Progenitor cell of endocrine pancreas (in vitro differentiated cells): ENCODE results near the gene LCN6. TPM values are rescaled to one million over a fixed set of nuclear protein-coding genes. Genes with fewer than 3 reads are reported as not detected.

ENCODE experiments used
- DNase-seq: peaks from one replicate; pipeline ENCODE4 v3.0.0; 2021; ENCODE audit warnings: low spot score; ENCODE audit not compliant: unreplicated experiment
- H3K27ac Mint-ChIP-seq: 2 replicates; pipeline ENCODE4 v1.8.0; 2021; ENCODE audit warnings: mild to moderate bottlenecking, moderate library complexity, mixed read lengths
- H3K27me3 Mint-ChIP-seq: 2 replicates; pipeline ENCODE4 v1.8.0; 2021; ENCODE audit warnings: mixed read lengths
- H3K36me3 Mint-ChIP-seq: 2 replicates; pipeline ENCODE4 v1.8.0; 2022; ENCODE audit warnings: mixed read lengths; ENCODE audit not compliant: insufficient read depth
- H3K4me1 Mint-ChIP-seq: 2 replicates; pipeline ENCODE4 v1.8.0; 2021; ENCODE audit warnings: low read depth, mixed read lengths
- H3K4me3 Mint-ChIP-seq: 2 replicates; pipeline ENCODE4 v1.8.0; 2021; ENCODE audit warnings: low read depth, mild to moderate bottlenecking, moderate library complexity, mixed read lengths
- H3K9me3 Mint-ChIP-seq: 2 replicates; pipeline ENCODE4 v1.8.0; 2021; ENCODE audit warnings: low read depth, mixed read lengths
- total RNA-seq: library from RNA; stranded (reverse); gene quantifications from 2 replicates; pipeline ENCODE4 v1.2.1, GENCODE V29; 2021
- TF ChIP-seq, protein P1 (sequence below): fragments of 200-600 bp; sonication (generic); IDR thresholded peaks from one replicate; pipeline ENCODE4 v1.5.0; 2021; ENCODE audit warnings: antibody characterized with exemption, mild to moderate bottlenecking; ENCODE audit not compliant: unreplicated experiment

LCN6 gene
- total RNA-seq, 1 donor from 2014 or later: not detected

DNA sequence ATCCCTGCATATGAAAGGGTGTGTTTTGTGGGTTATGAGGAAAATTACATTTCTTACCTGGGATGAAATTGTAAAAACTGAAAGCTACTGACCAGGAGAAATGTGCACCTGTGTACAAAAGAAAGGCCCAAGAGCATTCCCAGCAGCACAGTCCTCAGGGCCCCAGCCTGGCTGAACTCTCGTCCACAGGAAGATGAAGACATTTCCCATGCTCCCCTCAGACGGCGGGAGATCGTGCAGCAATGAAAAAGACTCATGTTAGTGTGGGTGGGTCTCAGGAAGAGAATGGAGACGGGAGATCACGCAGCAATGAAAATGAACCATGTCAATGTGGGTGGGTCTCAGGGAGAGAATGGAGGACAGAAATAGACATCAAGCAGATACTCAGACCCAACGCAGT is 28.6 kb upstream of the LCN6 start:
- peaks cover 7% of the 10 kb centered on the region for H3K9me3 Mint-ChIP-seq
- no peak overlapping the region for H3K4me3 Mint-ChIP-seq
- DNase-seq: no peak
- H3K36me3 Mint-ChIP-seq: no peaks in the 10 kb centered on the region
- peaks cover 16% of the 10 kb centered on the region for H3K27me3 Mint-ChIP-seq
- peaks cover 19% of the 10 kb centered on the region for H3K4me1 Mint-ChIP-seq
- no peak overlapping the region for H3K27ac Mint-ChIP-seq
- TF ChIP-seq, protein P1, sequence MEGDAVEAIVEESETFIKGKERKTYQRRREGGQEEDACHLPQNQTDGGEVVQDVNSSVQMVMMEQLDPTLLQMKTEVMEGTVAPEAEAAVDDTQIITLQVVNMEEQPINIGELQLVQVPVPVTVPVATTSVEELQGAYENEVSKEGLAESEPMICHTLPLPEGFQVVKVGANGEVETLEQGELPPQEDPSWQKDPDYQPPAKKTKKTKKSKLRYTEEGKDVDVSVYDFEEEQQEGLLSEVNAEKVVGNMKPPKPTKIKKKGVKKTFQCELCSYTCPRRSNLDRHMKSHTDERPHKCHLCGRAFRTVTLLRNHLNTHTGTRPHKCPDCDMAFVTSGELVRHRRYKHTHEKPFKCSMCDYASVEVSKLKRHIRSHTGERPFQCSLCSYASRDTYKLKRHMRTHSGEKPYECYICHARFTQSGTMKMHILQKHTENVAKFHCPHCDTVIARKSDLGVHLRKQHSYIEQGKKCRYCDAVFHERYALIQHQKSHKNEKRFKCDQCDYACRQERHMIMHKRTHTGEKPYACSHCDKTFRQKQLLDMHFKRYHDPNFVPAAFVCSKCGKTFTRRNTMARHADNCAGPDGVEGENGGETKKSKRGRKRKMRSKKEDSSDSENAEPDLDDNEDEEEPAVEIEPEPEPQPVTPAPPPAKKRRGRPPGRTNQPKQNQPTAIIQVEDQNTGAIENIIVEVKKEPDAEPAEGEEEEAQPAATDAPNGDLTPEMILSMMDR: no peak

DNA sequence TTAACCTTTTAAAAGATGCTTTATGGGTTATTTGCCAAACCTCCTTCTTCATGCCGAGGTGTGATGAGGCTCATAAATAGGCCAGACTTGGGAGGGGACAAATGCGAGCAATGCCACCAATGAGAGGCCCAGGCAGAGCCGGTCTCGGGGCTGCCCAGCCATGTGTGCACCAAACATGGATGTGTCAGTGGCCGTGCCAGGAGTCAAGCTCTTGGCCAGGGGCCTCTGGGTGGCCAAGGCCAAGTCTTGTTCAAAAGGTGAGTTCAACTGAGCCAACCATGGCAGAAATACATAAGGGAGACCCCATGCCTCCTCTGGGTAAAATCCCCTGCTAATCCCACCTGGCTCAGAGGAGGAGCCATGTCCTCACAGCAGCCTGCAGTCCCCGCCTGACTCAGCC is 26.9 kb upstream of the LCN6 start:
- Mint-ChIP-seq H3K27me3 (peaks cover 16% of the 10 kb centered on the region), H3K27ac (no peak overlapping the region), H3K9me3 (peaks cover 7% of the 10 kb centered on the region), H3K4me1 (peaks cover 7% of the 10 kb centered on the region), H3K36me3 (no peaks in the 10 kb centered on the region), H3K4me3 (no peak overlapping the region)
- TF ChIP-seq, protein P1: no peak
- no peak for DNase-seq

DNA sequence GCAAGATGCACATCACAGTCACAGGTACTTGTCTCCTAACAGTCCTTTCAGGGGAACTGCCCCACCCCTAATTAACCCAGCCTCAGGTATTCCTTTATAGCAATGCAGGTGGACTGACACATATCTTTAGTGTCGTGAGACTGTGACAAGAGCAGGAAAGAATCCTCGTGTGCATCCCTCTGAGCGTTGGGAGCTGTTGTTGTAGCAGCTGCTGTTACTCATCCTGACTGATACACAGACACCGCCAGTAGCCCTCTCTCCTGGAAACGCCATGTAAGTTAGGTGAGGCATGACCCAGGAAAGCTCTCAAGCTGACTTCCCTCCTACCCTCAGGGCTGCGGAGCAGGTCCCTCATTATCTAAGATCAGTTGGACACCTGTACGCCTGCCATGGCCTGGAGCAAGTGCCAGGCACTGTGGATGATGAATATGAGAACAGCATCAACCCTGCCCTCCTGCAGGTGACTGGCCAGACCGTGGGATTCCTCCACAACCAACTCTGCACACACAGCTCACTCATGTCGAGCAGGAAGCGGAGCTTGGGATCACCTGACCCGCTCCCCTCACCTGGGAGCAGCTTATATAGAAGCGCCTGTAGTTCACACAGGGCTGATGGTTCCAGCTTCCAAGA is 26.2 kb upstream of the LCN6 start:
- H3K36me3 Mint-ChIP-seq: no peaks in the 10 kb centered on the region
- TF ChIP-seq, protein P1: no peak
- H3K27me3 Mint-ChIP-seq: peaks cover 16% of the 10 kb centered on the region
- H3K9me3 Mint-ChIP-seq: peaks cover 7% of the 10 kb centered on the region
- H3K4me3 Mint-ChIP-seq: no peak overlapping the region
- H3K4me1 Mint-ChIP-seq: peaks cover 4% of the 10 kb centered on the region
- H3K27ac Mint-ChIP-seq: no peak overlapping the region
- DNase-seq: no peak

DNA sequence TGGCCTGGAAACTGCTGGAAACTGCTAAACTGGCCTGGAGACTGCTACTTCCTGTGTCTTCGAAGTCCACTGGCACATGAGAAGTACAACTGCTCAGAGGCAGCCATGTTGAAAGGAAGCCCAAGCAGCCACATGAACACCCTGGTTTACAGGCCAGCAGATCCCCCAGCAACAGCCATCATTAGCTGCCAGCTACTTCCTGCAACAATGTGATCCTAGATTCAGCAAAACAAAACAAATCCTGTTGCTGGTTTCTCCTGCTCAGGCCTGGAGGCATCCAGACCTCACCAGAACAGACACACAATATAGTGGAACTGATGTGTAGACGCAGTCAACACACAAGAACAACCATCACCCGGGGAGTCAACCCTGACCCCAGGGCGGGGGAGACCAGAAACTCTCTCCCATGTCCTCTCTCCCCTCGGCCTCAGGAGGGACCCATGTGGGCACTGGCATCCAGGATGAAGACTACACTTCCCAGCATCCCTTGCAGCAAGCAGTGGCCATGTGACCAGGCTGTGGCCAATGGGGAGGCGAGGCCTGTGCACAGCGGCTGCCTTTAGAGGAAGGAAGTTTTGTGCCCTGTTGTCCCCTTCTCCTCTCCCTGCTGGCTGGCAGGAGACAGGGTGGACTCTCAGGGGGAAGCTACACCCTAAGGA is 25.2 kb upstream of the LCN6 start:
- H3K27ac Mint-ChIP-seq: no peak overlapping the region

DNA sequence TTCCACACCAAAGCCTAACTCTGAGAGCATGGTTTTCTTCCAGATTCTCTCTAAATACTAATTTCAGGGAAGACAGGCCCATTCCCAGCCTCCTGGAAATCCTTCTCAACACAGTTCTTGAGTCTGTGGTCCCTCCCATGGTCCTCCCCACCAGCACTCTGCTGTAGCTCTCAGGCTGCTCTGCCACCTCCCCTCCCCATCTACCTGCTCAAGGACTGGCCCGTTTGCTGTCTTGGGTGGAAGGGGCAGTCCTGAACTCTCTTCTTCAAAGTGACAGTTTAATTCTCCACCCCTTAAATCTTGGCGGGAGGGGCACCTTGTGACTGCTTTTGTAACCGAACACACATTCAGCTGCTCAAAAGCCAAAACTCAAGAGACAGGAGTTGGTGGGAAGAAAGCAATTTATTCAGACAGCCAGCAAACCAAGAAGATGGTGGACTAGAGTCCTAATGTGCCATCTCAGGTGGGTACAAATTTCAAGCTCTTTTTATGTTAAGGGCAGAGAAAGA is 23.6 kb upstream of the LCN6 start:
- H3K4me3 Mint-ChIP-seq: no peak overlapping the region
- peaks cover 7% of the 10 kb centered on the region for H3K9me3 Mint-ChIP-seq
- peaks cover 2% of the 10 kb centered on the region for H3K4me1 Mint-ChIP-seq
- no peaks in the 10 kb centered on the region for H3K36me3 Mint-ChIP-seq
- TF ChIP-seq, protein P1: no peak
- H3K27ac Mint-ChIP-seq: no peak overlapping the region
- no peak for DNase-seq
- peaks cover 2% of the 10 kb centered on the region for H3K27me3 Mint-ChIP-seq

More for the DNA sequence above, 25.2 kb upstream of the LCN6 start:
- H3K4me1 Mint-ChIP-seq: peaks cover 4% of the 10 kb centered on the region
- H3K36me3 Mint-ChIP-seq: no peaks in the 10 kb centered on the region
- H3K9me3 Mint-ChIP-seq: peaks cover 7% of the 10 kb centered on the region
- no peak overlapping the region for H3K4me3 Mint-ChIP-seq
- no peak for DNase-seq
- TF ChIP-seq, protein P1: no peak
- H3K27me3 Mint-ChIP-seq: peaks cover 10% of the 10 kb centered on the region
